MV-4-11 (cell line): Measurements from ENCODE around the gene SUGCT.
A peak's percentile ranks its signal among the peaks of the same experiment; 100 is the strongest.

Experiments
- DNase-seq: peaks from one replicate; lab custom pipeline; 2025; lab: John Stamatoyannopoulos, UW

Gene SUGCT

GRCh38 chr7:40827222-40828085 lies 692.6 kb downstream of the SUGCT start:
- DNase-seq = no peak

- no peak for DNase-seq
These were observed 694.1 kb downstream of the SUGCT start for GRCh38 chr7:40828686-40829600.

GRCh38 chr7:40833191-40833887 lies 698.5 kb downstream of the SUGCT start:
- no peak for DNase-seq

- peak; percentile 33 for DNase-seq
These were observed 699.1 kb downstream of the SUGCT start for GRCh38 chr7:40833888-40834234.

- peak; percentile 70 for DNase-seq
These were observed 701.4 kb downstream of the SUGCT start for GRCh38 chr7:40836218-40836617.

- DNase-seq = no peak
These were observed 705.1 kb downstream of the SUGCT start for GRCh38 chr7:40839881-40840280.

GRCh38 chr7:40840990-40841389 lies 706.2 kb downstream of the SUGCT start:
- DNase-seq = no peak

GRCh38 chr7:40842641-40843040 lies 707.8 kb downstream of the SUGCT start:
- no peak for DNase-seq

- DNase-seq = no peak
These were observed 708.7 kb downstream of the SUGCT start for GRCh38 chr7:40843338-40843985.

GRCh38 chr7:40845943-40846342 lies 711.1 kb downstream of the SUGCT start:
- DNase-seq = no peak

- no peak for DNase-seq
These were observed 713.1 kb downstream of the SUGCT start for GRCh38 chr7:40847921-40848320.

- no peak for DNase-seq
These were observed 713.9 kb downstream of the SUGCT start for GRCh38 chr7:40848541-40849221.

- no peak for DNase-seq
These were observed 715.2 kb downstream of the SUGCT start for GRCh38 chr7:40850017-40850416.

GRCh38 chr7:40851001-40851400 lies 716.2 kb downstream of the SUGCT start:
- peak; percentile 74 for DNase-seq

GRCh38 chr7:40859076-40859475 lies 724.3 kb downstream of the SUGCT start:
- no peak for DNase-seq

GRCh38 chr7:40859965-40860543 lies 725.2 kb downstream of the SUGCT start:
- no peak for DNase-seq

- DNase-seq = no peak
These were observed 730.8 kb downstream of the SUGCT start for GRCh38 chr7:40865441-40866233.

- DNase-seq = no peak
These were observed 731.8 kb downstream of the SUGCT start for GRCh38 chr7:40866601-40867000.

GRCh38 chr7:40870108-40870507 lies 735.3 kb downstream of the SUGCT start:
- DNase-seq = no peak

- no peak for DNase-seq
These were observed 738.4 kb downstream of the SUGCT start for GRCh38 chr7:40873248-40873647.
